Measurements from ENCODE around the gene TTN. TPM values are rescaled to one million over a fixed set of nuclear protein-coding genes. Genes with fewer than 3 reads are reported as not detected.

The TTN gene
- total RNA-seq, 1 donor from 2014 or later, result 7.6 TPM

GRCh38 chr2:178628605-178629004 lies 178.6 kb downstream of the TTN start:
- no peak for DNase-seq (ENCODE audit: low spot score in 2 of 2)
- no peaks in the 10 kb centered on the region for H3K27me3 ChIP-seq
- no peaks in the 10 kb centered on the region for H3K36me3 ChIP-seq
- H3K4me3 ChIP-seq, result no peak overlapping the region
- no peaks in the 10 kb centered on the region for H3K4me1 ChIP-seq
- TF ChIP-seq CTCF (IDR thresholded peaks at IDR 0.05), result no peak
- no peak overlapping the region for H3K27ac ChIP-seq
- intact Hi-C loops (cut with DNase I), result no loop called here
- no peaks in the 10 kb centered on the region for H3K9me3 ChIP-seq

- no peaks in the 10 kb centered on the region for H3K27me3 ChIP-seq
- H3K27ac ChIP-seq, result no peak overlapping the region
- no peak for TF ChIP-seq CTCF (IDR thresholded peaks at IDR 0.05)
- no peak for DNase-seq (ENCODE audit: low spot score in 2 of 2)
- H3K9me3 ChIP-seq, result no peaks in the 10 kb centered on the region
- H3K36me3 ChIP-seq, result no peaks in the 10 kb centered on the region
- intact Hi-C loops (cut with DNase I), result no loop called here
- H3K4me1 ChIP-seq, result no peaks in the 10 kb centered on the region
- H3K4me3 ChIP-seq, result no peak overlapping the region
These were observed 179.8 kb downstream of the TTN start for GRCh38 chr2:178627401-178627800.

GRCh38 chr2:178615969-178616368 lies 191.3 kb downstream of the TTN start:
- H3K4me1 ChIP-seq, result no peaks in the 10 kb centered on the region
- intact Hi-C loops (cut with DNase I), result no loop called here
- TF ChIP-seq CTCF (IDR thresholded peaks at IDR 0.05), result no peak
- DNase-seq (ENCODE audit: low spot score in 2 of 2), result no peak
- no peaks in the 10 kb centered on the region for H3K9me3 ChIP-seq
- H3K27me3 ChIP-seq, result no peaks in the 10 kb centered on the region
- no peak overlapping the region for H3K27ac ChIP-seq
- no peak overlapping the region for H3K4me3 ChIP-seq
- no peaks in the 10 kb centered on the region for H3K36me3 ChIP-seq

GRCh38 chr2:178602901-178603300 lies 204.3 kb downstream of the TTN start:
- peaks cover 17 to 49% of the 10 kb centered on the region in 2 donors for H3K36me3 ChIP-seq
- intact Hi-C loops (cut with DNase I), result no loop called here
- DNase-seq (ENCODE audit: low spot score in 2 of 2), result no peak

GRCh38 chr2:178592655-178593054 lies 214.6 kb downstream of the TTN start:
- Histone ChIP-seq H3K27me3 (no peaks in the 10 kb centered on the region), H3K36me3 (peaks cover 2 to 39% of the 10 kb centered on the region in 2 donors), H3K4me3 (no peak overlapping the region), H3K9me3 (no peaks in the 10 kb centered on the region), H3K27ac (no peak overlapping the region), H3K4me1 (no peaks in the 10 kb centered on the region)
- DNase-seq (ENCODE audit: low spot score in 2 of 2), result no peak
- no peak for TF ChIP-seq CTCF (IDR thresholded peaks at IDR 0.05)
- intact Hi-C loops (cut with DNase I), result no loop called here

More at GRCh38 chr2:178602901-178603300, 204.3 kb downstream of the TTN start:
- Histone ChIP-seq H3K9me3 (no peaks in the 10 kb centered on the region), H3K27me3 (no peaks in the 10 kb centered on the region), H3K4me1 (no peaks in the 10 kb centered on the region), H3K4me3 (no peak overlapping the region), H3K27ac (no peak overlapping the region)
- no peak for TF ChIP-seq CTCF (IDR thresholded peaks at IDR 0.05)

- H3K9me3 ChIP-seq, result no peaks in the 10 kb centered on the region
- DNase-seq (ENCODE audit: low spot score in 2 of 2), result no peak
- H3K27ac ChIP-seq, result no peak overlapping the region
- peaks cover 0 to 42% of the 10 kb centered on the region in 2 donors for H3K36me3 ChIP-seq
- intact Hi-C loops (cut with DNase I), result no loop called here
- H3K4me3 ChIP-seq, result no peak overlapping the region
- no peaks in the 10 kb centered on the region for H3K4me1 ChIP-seq
- H3K27me3 ChIP-seq, result no peaks in the 10 kb centered on the region
- TF ChIP-seq CTCF (IDR thresholded peaks at IDR 0.05), result no peak
These were observed 217.9 kb downstream of the TTN start for GRCh38 chr2:178589335-178589734.

All from ascending aorta (tissue), 2 donors.